ENCODE measurements around the gene NKX3-2.
"Not testable (repeated sequence)": the region's sequence is repeated elsewhere in the genome, so short reads cannot be mapped to it uniquely, and the experiment has no call there.

The NKX3-2 gene

GRCh38 chr4:13543839-13544605, at the start of gene NKX3-2:
TSS of gene NKX3-2 (minus strand) at chr4:13544508. CDS start at chr4:13544414, 94 bp downstream.
- no peak for DNase-seq

- no peak for DNase-seq
These were observed 47.9 kb upstream of the NKX3-2 start for GRCh38 chr4:13592220-13592619.

- DNase-seq: no peak
These were observed 46.5 kb upstream of the NKX3-2 start for GRCh38 chr4:13590766-13591165.

DNA sequence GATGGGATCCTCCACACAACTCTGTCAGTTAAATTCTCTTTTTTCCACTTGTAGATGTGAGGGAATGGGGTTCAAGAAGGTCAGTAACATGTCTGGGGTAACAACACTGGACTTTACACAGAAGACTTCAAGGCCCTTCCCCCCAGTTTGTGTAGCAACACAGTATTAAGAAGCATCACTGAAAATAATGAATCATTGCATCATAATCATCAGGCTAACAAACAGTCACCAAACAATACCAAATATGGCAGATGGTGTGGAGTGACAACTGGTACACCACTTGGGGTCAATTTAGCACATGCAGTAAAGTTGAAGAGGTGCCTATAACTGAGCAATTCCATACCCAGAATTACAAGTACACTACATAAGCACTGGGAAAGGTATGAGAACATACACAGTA, 44.6 kb upstream of the NKX3-2 start:
- no peak for DNase-seq

DNA sequence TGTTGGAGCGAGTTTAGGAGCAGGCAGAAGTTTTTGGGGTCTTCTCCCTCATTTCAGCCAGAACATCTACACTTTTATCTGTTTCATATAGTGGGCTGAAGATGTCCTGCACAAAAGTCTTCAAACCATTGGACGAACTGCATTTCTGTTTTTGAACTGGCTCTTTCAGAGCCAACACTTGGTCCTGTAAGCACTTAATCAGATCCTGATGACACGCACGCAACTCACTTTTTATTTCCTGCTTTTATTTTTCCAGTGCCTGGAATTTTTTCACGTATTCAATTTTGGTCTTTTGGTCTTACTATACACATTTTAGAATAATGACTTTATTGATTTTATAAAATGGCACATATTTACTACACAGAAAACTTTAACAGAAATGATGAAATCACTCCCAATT, 40.2 kb upstream of the NKX3-2 start:
- no peak for DNase-seq

DNA sequence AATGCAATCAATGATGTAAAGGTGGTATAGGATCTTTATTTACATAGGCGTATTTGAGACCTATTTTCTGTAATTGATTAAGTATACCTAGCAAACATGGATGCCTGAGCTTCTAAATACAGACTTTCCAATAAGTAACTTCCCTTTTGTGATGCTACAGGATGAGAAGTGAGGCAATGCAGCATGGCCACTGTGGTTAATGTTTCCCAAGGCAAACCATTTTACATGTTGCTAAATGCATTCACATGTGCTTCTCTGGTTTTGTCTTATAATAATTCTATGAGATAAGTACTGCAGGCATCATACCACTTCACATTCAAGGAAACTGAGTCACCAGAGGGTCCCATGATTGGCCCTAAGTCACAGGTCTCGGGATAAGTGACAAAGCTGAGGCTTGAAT, 35.7 kb upstream of the NKX3-2 start:
- DNase-seq: no peak

DNA sequence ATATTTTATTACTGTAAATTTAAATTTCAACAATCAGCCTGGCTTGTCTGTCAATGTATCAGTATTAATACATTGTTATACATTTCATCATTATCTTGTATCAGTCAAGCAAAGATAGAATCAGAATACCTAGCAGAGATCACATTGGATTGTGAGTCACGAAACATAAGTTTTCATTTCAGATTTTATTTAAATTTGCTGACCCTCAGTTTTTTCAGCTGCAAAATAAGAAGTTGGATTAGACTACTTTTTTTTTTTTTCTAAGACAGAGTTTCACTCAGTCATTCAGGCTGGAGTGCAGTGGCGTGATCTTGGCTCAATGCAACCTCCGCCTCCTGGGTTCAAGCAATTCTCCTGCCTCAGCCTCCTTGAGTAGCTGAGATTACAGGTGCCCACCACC, 33.4 kb upstream of the NKX3-2 start:
- DNase-seq: no peak

DNA sequence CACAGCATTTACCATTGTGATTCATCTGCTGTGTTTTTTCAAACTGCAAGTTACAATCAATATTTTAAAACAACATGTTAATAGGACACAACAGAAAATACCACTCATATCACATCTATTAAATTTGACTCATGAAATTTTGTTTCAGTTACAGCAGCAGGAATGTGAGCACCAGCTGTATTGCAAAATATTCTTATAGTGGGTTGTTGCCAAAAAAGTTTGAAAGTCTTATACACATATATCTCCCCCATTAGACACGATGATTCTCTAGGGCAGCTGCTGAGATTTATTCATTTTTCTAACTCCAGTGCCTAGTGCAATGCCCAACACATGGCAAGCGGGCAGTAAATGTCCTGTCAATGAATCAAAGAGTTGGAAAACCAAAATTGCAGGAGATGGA, 26.6 kb upstream of the NKX3-2 start:
- no peak for DNase-seq

GRCh38 chr4:13567125-13567524, 22.8 kb upstream of the NKX3-2 start:
- no peak for DNase-seq

- DNase-seq: no peak
These were observed 18.6 kb upstream of the NKX3-2 start for GRCh38 chr4:13562876-13563275.

DNA sequence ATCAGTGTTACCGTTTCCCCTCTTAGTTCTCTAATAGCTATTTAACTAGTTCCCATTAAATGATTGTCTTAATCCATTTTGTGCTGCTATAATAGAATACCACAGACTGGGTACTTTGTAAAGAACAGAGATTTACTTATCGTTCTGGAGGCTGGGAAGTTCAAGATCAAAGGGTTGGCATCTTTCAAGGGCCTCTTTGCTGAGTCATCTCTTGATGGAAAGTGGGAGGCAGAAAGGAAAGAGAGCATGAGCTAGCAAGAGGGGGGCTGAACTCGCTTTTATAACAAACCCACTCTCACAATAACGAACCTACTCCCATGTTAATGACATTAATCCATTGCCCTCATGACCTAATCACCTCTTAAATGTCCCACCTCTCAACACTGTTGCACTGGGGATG, 17.4 kb upstream of the NKX3-2 start:
- no peak for DNase-seq

DNA sequence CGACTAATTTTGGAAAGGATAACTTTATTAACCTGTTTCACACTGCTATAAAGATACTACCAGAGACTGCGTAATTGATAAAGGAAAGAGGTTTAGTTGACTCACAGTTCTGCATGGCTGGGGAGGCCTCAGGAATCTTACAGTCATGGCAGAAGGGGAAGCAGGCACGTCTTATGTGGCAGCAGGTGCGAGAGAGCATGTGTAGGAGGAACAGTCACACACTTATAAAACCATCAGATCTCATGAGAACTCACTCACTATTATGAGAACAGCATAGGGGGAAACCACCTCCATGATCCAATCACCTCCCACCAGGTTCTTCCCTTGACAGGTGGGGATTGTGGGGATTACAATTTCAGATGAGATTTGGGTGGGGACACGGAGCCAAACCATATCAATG, 15.8 kb upstream of the NKX3-2 start:
- not testable (repeated sequence) for DNase-seq

DNA sequence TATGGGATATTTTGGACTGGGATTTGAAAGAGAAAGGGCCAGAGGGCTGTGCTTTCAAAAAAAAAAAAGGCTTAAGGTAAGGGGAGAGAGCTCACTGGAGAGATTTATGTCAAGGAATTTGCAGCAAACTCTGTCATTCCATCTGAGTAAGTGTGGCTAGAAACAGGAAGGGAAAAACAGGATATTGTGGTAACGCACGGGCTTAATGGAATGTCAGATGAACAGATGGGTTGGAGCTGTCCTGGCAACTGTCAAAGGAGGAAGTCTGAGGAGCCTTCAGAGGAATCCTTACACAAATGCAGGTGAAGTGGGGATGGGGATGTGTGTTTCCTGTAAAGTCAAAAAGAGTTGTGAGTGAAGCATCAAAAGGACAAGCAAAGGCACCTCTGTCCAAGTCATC, 15.1 kb upstream of the NKX3-2 start:
- no peak for DNase-seq

- DNase-seq: no peak
These were observed 14.6 kb upstream of the NKX3-2 start for GRCh38 chr4:13558881-13559280.

DNA sequence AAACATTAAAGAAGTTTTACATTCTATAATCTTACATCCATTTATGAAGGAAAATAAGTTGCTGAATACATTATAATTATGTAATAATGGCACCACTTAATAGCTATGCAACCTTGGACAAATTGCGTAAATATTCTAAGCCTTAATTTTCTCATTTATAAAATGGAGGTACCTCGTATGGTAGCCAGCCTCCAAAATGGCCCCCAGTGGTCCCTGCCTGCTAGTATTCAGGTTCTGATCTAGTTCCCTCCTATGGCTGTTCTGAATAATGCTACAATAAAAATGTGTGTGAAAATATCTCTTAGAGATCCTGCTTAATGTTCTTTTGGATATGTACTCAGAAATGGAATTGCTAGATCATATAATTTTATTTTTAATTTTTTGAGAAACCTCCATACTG, 11.0 kb upstream of the NKX3-2 start:
- DNase-seq: no peak

- no peak for DNase-seq
These were observed 8.8 kb upstream of the NKX3-2 start for GRCh38 chr4:13553081-13553480.

DNA sequence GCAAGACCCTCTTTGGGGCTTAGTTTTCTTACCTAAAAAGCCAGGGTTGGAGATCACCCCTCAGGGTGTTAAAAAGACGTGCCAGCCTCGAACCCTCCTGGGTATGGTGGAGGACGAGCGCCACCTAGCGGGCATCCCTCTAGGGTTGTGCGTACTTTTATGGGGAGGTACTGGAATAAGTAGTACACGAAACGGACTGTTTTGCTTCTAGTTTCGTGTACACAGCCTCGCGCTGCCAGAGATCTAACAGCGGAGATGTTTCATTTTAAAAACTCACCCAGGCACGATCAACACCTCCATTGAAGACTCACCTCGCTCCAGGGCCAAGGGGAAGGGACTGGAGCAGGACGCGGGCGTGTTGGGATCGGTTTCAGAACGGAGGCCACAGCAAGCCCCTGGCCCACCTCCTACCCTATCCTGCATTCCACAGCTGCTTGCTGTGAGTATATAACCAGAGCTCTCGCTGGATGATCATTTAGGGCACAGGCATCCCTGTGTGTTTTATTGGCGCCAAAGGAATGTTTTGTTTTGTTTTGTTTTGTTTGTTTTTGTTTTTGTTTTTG, 4.8 kb upstream of the NKX3-2 start:
- DNase-seq: peak; percentile 78

- no peak for DNase-seq
These were observed 4.0 kb upstream of the NKX3-2 start for GRCh38 chr4:13548059-13548983.

DNA sequence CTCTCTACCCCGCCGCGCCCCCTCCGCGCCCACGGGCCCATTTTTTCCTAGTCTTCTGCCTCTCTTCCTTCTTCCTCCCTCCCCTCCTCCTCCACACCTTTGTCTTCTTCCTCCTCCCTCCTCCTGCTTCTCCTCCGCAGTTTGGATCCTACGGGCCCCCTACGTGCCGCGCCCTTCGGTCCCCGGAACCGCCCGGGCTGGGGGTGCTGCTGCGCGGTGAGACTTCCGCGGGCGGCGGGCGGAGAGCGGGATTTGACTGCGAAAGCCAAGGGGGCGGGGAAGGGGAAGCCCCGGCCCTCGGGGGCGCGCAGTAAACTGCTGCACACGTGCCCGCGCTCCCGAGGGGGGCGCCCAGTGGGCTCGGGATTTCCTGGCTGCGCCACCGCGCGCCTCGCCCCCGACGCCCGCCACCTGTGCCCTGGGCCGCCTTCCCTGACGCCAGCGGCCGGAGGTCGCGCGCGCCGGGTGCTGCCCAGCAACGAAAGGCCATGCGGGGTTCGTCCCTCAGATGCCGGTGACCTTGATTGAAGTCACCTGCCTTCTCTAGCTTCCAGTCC, 3.3 kb upstream of the NKX3-2 start:
- DNase-seq: peak; percentile 33

GRCh38 chr4:13546941-13547484, 2.7 kb upstream of the NKX3-2 start:
- no peak for DNase-seq

DNA sequence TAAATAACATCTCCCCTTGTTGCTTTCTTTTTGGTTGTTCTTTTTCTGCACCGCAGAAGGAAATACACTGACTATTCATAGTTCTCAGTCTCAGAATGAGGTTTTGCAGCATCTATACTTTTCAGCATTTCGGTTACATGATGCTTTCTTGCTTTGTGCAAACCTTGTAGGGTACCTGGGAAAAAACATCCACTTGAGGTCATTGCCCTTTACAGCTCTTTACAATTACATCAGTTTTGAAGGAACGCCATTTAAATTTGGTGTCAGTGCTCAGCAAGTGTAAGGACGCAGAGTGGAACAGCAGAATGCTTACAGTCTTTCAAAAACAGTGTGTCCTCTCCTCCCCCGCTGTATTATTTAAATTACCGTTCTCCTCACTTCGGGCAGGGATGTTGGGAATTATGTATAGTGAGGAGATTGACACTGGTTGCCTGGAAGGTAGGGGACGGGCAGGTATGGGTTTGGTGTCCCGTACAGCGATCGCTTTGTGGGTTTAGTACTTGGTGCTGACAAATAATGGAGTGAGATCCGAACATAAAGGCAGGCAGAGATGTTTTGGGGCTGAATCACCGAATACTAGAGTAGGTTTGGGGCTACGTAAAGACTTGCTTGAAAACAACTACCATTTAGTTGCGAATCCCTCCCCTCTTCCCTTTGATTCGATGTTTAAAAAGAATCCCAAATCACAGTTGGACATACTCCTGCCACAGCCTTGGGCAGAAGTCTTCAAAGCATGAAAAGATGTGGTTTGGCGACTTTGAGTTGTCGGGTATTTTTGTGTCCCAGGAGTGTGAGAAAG, 2.0 kb upstream of the NKX3-2 start:
- no peak for DNase-seq

- no peak for DNase-seq
These were observed 1.1 kb upstream of the NKX3-2 start for GRCh38 chr4:13545394-13545808.
